Measurements from ENCODE around the gene MEG3. TPM values are rescaled to one million over a fixed set of nuclear protein-coding genes. Genes with fewer than 3 reads are reported as not detected.

Gene MEG3
- total RNA-seq, 1 experiment from 2014 or later = not detected

DNA sequence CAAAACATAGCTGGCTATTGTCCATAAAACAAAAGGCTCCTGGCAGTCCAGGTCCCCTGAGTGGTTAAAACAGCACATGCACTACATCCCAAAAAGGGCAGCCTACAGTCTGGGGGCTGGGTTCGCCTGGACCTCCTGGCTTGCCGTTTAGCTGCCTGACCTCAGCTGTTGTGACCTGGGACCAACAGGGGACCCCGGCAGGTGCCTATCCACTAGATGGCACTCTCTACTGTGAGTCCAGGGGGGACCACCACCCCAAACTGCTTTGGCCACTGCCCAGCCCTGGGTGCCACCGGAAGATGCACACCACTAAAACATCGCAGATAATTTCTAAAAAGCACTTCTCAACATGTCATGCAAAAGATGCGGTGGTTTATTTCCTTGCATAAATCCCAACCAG, 80.5 kb downstream of the MEG3 start:
- DNase-seq = no peak
- TF ChIP-seq EZH2 (IDR thresholded peaks at IDR 0.05; ENCODE audit: low read depth) (no peak), CTCF (conservative IDR thresholded peaks at IDR 0.05) (no peak)
- no peaks in the 10 kb centered on the region for H3K36me3 ChIP-seq (ENCODE audit: low read depth)
- intact Hi-C loops (cut with micrococcal nuclease; ENCODE audit: unreplicated experiment) = no loop called here
- H2AFZ ChIP-seq = no peak overlapping the region
- H3K4me2 ChIP-seq = no peak overlapping the region
- no peaks in the 10 kb centered on the region for H3F3A ChIP-seq (ENCODE audit: insufficient read depth, low read depth)
- H3K4me1 ChIP-seq (replicated peaks; ENCODE audit: insufficient read depth) = no peaks in the 10 kb centered on the region
- H3K9me3 ChIP-seq (ENCODE audit: insufficient read depth, low read depth) = no peaks in the 10 kb centered on the region
- no peak overlapping the region for H3K4me3 ChIP-seq
- ChIA-PET CTCF (no interaction called here), POLR2A (ENCODE audit: unreplicated experiment) (no interaction called here)
- H3K27ac ChIP-seq = no peak overlapping the region
- H4K20me1 ChIP-seq (ENCODE audit: insufficient read depth) = no peaks in the 10 kb centered on the region
- H3K79me2 ChIP-seq (ENCODE audit: low read depth) = no peaks in the 10 kb centered on the region
- no TSS peak for BruUV-seq (replicated peaks)
- peaks cover 47% of the 10 kb centered on the region for H3K27me3 ChIP-seq (ENCODE audit: insufficient read depth, low read depth)
- no peaks in the 10 kb centered on the region for H3K9me2 ChIP-seq (ENCODE audit: insufficient read depth)

- Histone ChIP-seq H3K9me3 (ENCODE audit: insufficient read depth, low read depth) (no peaks in the 10 kb centered on the region), H3K4me1 (replicated peaks; ENCODE audit: insufficient read depth) (no peaks in the 10 kb centered on the region), H3F3A (ENCODE audit: insufficient read depth, low read depth) (no peaks in the 10 kb centered on the region), H3K79me2 (ENCODE audit: low read depth) (no peaks in the 10 kb centered on the region), H3K36me3 (ENCODE audit: low read depth) (no peaks in the 10 kb centered on the region), H3K4me2 (no peak overlapping the region), H3K9me2 (ENCODE audit: insufficient read depth) (no peaks in the 10 kb centered on the region), H3K4me3 (no peak overlapping the region), H3K27me3 (ENCODE audit: insufficient read depth, low read depth) (peaks cover 38% of the 10 kb centered on the region), H3K27ac (no peak overlapping the region), H4K20me1 (ENCODE audit: insufficient read depth) (no peaks in the 10 kb centered on the region), H2AFZ (no peak overlapping the region)
- no peak for TF ChIP-seq EZH2 (IDR thresholded peaks at IDR 0.05; ENCODE audit: low read depth)
- no peak for TF ChIP-seq CTCF (conservative IDR thresholded peaks at IDR 0.05)
- ChIA-PET CTCF (no interaction called here), POLR2A (ENCODE audit: unreplicated experiment) (no interaction called here)
- BruUV-seq (replicated peaks) = no TSS peak
- DNase-seq = no peak
- intact Hi-C loops (cut with micrococcal nuclease; ENCODE audit: unreplicated experiment) = no loop called here
Measured at GRCh38 chr14:100907240-100907639, 81.3 kb downstream of the MEG3 start.

GRCh38 chr14:100909439-100909838, 83.5 kb downstream of the MEG3 start:
- H2AFZ ChIP-seq = no peak overlapping the region
- ChIA-PET POLR2A (ENCODE audit: unreplicated experiment) (no interaction called here), CTCF (no interaction called here)
- TF ChIP-seq EZH2 (IDR thresholded peaks at IDR 0.05; ENCODE audit: low read depth) (no peak), CTCF (conservative IDR thresholded peaks at IDR 0.05) (no peak)
- H3K4me2 ChIP-seq = no peak overlapping the region
- no peak overlapping the region for H3K4me3 ChIP-seq
- H3K27ac ChIP-seq = no peak overlapping the region
- H3F3A ChIP-seq (ENCODE audit: insufficient read depth, low read depth) = no peaks in the 10 kb centered on the region
- BruUV-seq (replicated peaks) = no TSS peak
- intact Hi-C loops (cut with micrococcal nuclease; ENCODE audit: unreplicated experiment) = no loop called here
- H4K20me1 ChIP-seq (ENCODE audit: insufficient read depth) = no peaks in the 10 kb centered on the region
- DNase-seq = no peak
- H3K9me3 ChIP-seq (ENCODE audit: insufficient read depth, low read depth) = no peaks in the 10 kb centered on the region
- no peaks in the 10 kb centered on the region for H3K79me2 ChIP-seq (ENCODE audit: low read depth)
- H3K9me2 ChIP-seq (ENCODE audit: insufficient read depth) = no peaks in the 10 kb centered on the region
- H3K36me3 ChIP-seq (ENCODE audit: low read depth) = no peaks in the 10 kb centered on the region
- no peaks in the 10 kb centered on the region for H3K4me1 ChIP-seq (replicated peaks; ENCODE audit: insufficient read depth)
- peaks cover 29% of the 10 kb centered on the region; the same call in 1 of the 2 replicates for H3K27me3 ChIP-seq (ENCODE audit: insufficient read depth, low read depth)

Small RNA genes lying within 50 kb of the gene (microRNA-seq; reads per million reads assigned to microRNA genes)
- gene MIR127 (ENCODE audit: borderline number of aligned reads, borderline replicate concordance) (20.2 reads per million, percentile 32 among the genes with 10 or more reads in this experiment), gene MIR136 (ENCODE audit: borderline number of aligned reads, borderline replicate concordance) (not detected), gene MIR2392 (ENCODE audit: borderline number of aligned reads, borderline replicate concordance) (not detected), gene MIR337 (ENCODE audit: borderline number of aligned reads, borderline replicate concordance) (2.0 reads per million), gene MIR431 (ENCODE audit: borderline number of aligned reads, borderline replicate concordance) (4.0 reads per million), gene MIR432 (ENCODE audit: borderline number of aligned reads, borderline replicate concordance) (2.0 reads per million), gene MIR433 (ENCODE audit: borderline number of aligned reads, borderline replicate concordance) (not detected), gene MIR493 (ENCODE audit: borderline number of aligned reads, borderline replicate concordance) (not detected), gene MIR665 (ENCODE audit: borderline number of aligned reads, borderline replicate concordance) (not detected)

Other genes with a start within 250 kb of the MEG3 start
- gene BEGAIN, start 238.7 kb upstream of the MEG3 start, total RNA-seq (2021) = not detected in 2 replicates
- not detected in 2 replicates for gene DLK1, start 99.2 kb upstream of the MEG3 start, total RNA-seq (2021)
- not detected in 2 replicates for gene RTL1, start 77.6 kb downstream of the MEG3 start, total RNA-seq (2021)

Data from PC-9 (cell line).